HG03175 (cell line): ENCODE results near the gene ZNF26.

Experiments used
- ATAC-seq: cut with Tn5 transposase; IDR thresholded peaks from one replicate; pipeline ENCODE4 v1.9.1; 2021; ENCODE audit warnings: mild to moderate bottlenecking, moderate library complexity; ENCODE audit not compliant: unreplicated experiment

ZNF26 gene

GRCh38 chr12:133058203-133059113 lies 72.3 kb downstream of the ZNF26 start:
- ATAC-seq, result no peak

GRCh38 chr12:133061954-133062353 lies 75.8 kb downstream of the ZNF26 start:
- no peak for ATAC-seq

GRCh38 chr12:133063556-133063955 lies 77.4 kb downstream of the ZNF26 start:
- no peak for ATAC-seq

GRCh38 chr12:133073836-133074235 lies 87.7 kb downstream of the ZNF26 start:
- ATAC-seq, result no peak
